Left forelimb (tissue), 1 donor: ENCODE measurements around the gene SBF1.

Experiments used
- DNase-seq: peaks from one replicate; pipeline ENCODE4 v3.0.0-alpha.2; 2018; ENCODE audit warnings: low spot score

Gene SBF1

GRCh38 chr22:50485221-50486131 is 10.6 kb upstream of the SBF1 start:
- no peak for DNase-seq

- no peak for DNase-seq
These were observed 9.4 kb upstream of the SBF1 start for GRCh38 chr22:50483977-50484853.

GRCh38 chr22:50483556-50483955 is 8.7 kb upstream of the SBF1 start:
- no peak for DNase-seq

GRCh38 chr22:50483106-50483505 is 8.3 kb upstream of the SBF1 start:
- DNase-seq, result no peak

GRCh38 chr22:50482107-50483074 is 7.6 kb upstream of the SBF1 start:
- DNase-seq, result no peak

GRCh38 chr22:50481440-50482106 is 6.7 kb upstream of the SBF1 start, which contains the start of gene ADM2:
Gene ADM2 (plus strand): TSS chr22:50481543. CDS start chr22:50481848, 305 bp downstream.
- DNase-seq, result no peak

- DNase-seq, result no peak
These were observed 6.2 kb upstream of the SBF1 start for GRCh38 chr22:50481045-50481439.

GRCh38 chr22:50479721-50480120 is 4.9 kb upstream of the SBF1 start:
- no peak for DNase-seq

- no peak for DNase-seq
These were observed 3.1 kb upstream of the SBF1 start for GRCh38 chr22:50477923-50478322.

- no peak for DNase-seq
These were observed 2.0 kb upstream of the SBF1 start for GRCh38 chr22:50476868-50477267.

GRCh38 chr22:50475652-50476002 is 792 bp upstream of the SBF1 start:
- no peak for DNase-seq

- no peak for DNase-seq
These were observed 772 bp downstream of the SBF1 start for GRCh38 chr22:50473855-50474671.

GRCh38 chr22:50473088-50473487 is 1.7 kb downstream of the SBF1 start:
- no peak for DNase-seq

GRCh38 chr22:50471962-50472361 is 2.9 kb downstream of the SBF1 start:
- DNase-seq, result no peak

GRCh38 chr22:50471197-50471847 is 3.5 kb downstream of the SBF1 start:
- DNase-seq, result no peak

- no peak for DNase-seq
These were observed 4.3 kb downstream of the SBF1 start for GRCh38 chr22:50470491-50470890.

GRCh38 chr22:50469377-50470305 is 5.2 kb downstream of the SBF1 start:
- DNase-seq, result no peak

- no peak for DNase-seq
These were observed 6.2 kb downstream of the SBF1 start for GRCh38 chr22:50468626-50469025.
